ENCODE results near the gene LAMP5.

DNA sequence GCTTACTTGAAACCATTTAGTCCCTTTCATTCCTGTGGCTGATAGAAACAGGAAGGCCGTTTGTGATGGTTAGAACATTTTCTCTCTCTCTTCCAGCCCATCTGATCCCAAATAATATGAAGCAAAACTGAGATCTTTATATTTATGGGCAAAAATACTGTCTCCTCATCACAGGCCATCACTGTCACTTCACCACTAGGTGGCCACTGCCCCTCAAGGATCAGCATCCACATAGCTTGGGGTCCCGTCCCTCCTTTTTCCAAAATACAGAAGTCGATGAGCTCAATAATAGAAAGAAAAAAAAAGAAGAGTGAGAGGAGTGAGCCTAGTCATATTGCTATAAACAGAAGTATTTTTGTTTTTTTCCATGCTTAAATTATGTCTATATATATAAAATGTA, 46.4 kb upstream of the LAMP5 start:
- TF ChIP-seq POLR2A (IDR thresholded peaks at IDR 0.05) = no peak
- no peak for TF ChIP-seq POLR2AphosphoS5 (IDR thresholded peaks at IDR 0.05)
